ENCODE data around the gene SRD5A1.

Gene SRD5A1

GRCh38 chr5:6602441-6602840 is 30.8 kb upstream of the SRD5A1 start:
- no peak overlapping the region for H3K4me3 ChIP-seq (ENCODE audit: control insufficient read depth, low read depth, low read length)
- TF ChIP-seq CTCF (conservative IDR thresholded peaks at IDR 0.05; ENCODE audit: control insufficient read depth, insufficient read depth, low read depth, low read length): no peak
- DNase-seq (ENCODE audit: low read depth): no peak

GRCh38 chr5:6603643-6604042 is 29.6 kb upstream of the SRD5A1 start:
- no peak overlapping the region for H3K4me3 ChIP-seq (ENCODE audit: control insufficient read depth, low read depth, low read length)
- TF ChIP-seq CTCF (conservative IDR thresholded peaks at IDR 0.05; ENCODE audit: control insufficient read depth, insufficient read depth, low read depth, low read length): no peak
- DNase-seq (ENCODE audit: low read depth): no peak

- no peak overlapping the region for H3K4me3 ChIP-seq (ENCODE audit: control insufficient read depth, low read depth, low read length)
- DNase-seq (ENCODE audit: low read depth): no peak
- TF ChIP-seq CTCF (conservative IDR thresholded peaks at IDR 0.05; ENCODE audit: control insufficient read depth, insufficient read depth, low read depth, low read length): no peak
Observed at GRCh38 chr5:6604341-6604740, 28.9 kb upstream of the SRD5A1 start.

GRCh38 chr5:6604946-6605345 is 28.3 kb upstream of the SRD5A1 start:
- no peak overlapping the region for H3K4me3 ChIP-seq (ENCODE audit: control insufficient read depth, low read depth, low read length)
- no peak for DNase-seq (ENCODE audit: low read depth)
- no peak for TF ChIP-seq CTCF (conservative IDR thresholded peaks at IDR 0.05; ENCODE audit: control insufficient read depth, insufficient read depth, low read depth, low read length)

GRCh38 chr5:6606884-6607558 is 26.2 kb upstream of the SRD5A1 start:
- no peak for DNase-seq (ENCODE audit: low read depth)
- TF ChIP-seq CTCF (conservative IDR thresholded peaks at IDR 0.05; ENCODE audit: control insufficient read depth, insufficient read depth, low read depth, low read length): no peak
- no peak overlapping the region for H3K4me3 ChIP-seq (ENCODE audit: control insufficient read depth, low read depth, low read length)

- no peak for TF ChIP-seq CTCF (conservative IDR thresholded peaks at IDR 0.05; ENCODE audit: control insufficient read depth, insufficient read depth, low read depth, low read length)
- no peak overlapping the region for H3K4me3 ChIP-seq (ENCODE audit: control insufficient read depth, low read depth, low read length)
- no peak for DNase-seq (ENCODE audit: low read depth)
Observed at GRCh38 chr5:6607559-6607936, 25.7 kb upstream of the SRD5A1 start.

GRCh38 chr5:6608016-6608415 is 25.2 kb upstream of the SRD5A1 start:
- no peak for DNase-seq (ENCODE audit: low read depth)
- H3K4me3 ChIP-seq (ENCODE audit: control insufficient read depth, low read depth, low read length): no peak overlapping the region
- no peak for TF ChIP-seq CTCF (conservative IDR thresholded peaks at IDR 0.05; ENCODE audit: control insufficient read depth, insufficient read depth, low read depth, low read length)

Data from fibroblast of mammary gland (primary cell).